Activated CD4-positive, alpha-beta memory T cell treated with anti-CD3 and anti-CD28 coated beads, Interleukin-2, amount 10 ng/mL, durations not matched to agents 7 days and 5 days (primary cell): Measurements from ENCODE around the gene EFCAB11. TPM values are rescaled to one million over a fixed set of nuclear protein-coding genes. Genes with fewer than 3 reads are reported as not detected.

ENCODE experiments used
- CTCF ChIA-PET: fragments of 350-600 bp; sonication (Branson Sonifier 250); formaldehyde crosslinking; loops from one replicate; lab custom pipeline; 2021; ENCODE audit warnings: antibody characterized with exemption, inconsistent platforms; lab: Charles Lee
- POLR2A ChIA-PET: fragments of 350-600 bp; sonication (Branson Sonifier 250); formaldehyde crosslinking; loops from one replicate; lab custom pipeline; 2021; ENCODE audit warnings: antibody characterized with exemption; lab: Charles Lee
- DNase-seq: peaks from one replicate; pipeline ENCODE4 v3.0.0-alpha.2; 2020
- H3K27ac Mint-ChIP-seq: one replicate; pipeline ENCODE4 v1.8.0; 2021; ENCODE audit warnings: mild to moderate bottlenecking, mixed read lengths
- H3K27me3 Mint-ChIP-seq: one replicate; pipeline ENCODE4 v1.8.0; 2021; ENCODE audit warnings: mixed read lengths
- H3K36me3 Mint-ChIP-seq: one replicate; pipeline ENCODE4 v1.8.0; 2021; ENCODE audit warnings: low read depth, mixed read lengths
- H3K4me1 Mint-ChIP-seq: one replicate; pipeline ENCODE4 v1.8.0; 2021; ENCODE audit warnings: mixed read lengths
- H3K4me3 Mint-ChIP-seq: one replicate; pipeline ENCODE4 v1.8.0; 2021; ENCODE audit warnings: mild to moderate bottlenecking, mixed read lengths
- H3K9me3 Mint-ChIP-seq: one replicate; pipeline ENCODE4 v1.8.0; 2021; ENCODE audit warnings: mixed read lengths
- total RNA-seq, 2 experiments: library from RNA; stranded (reverse); gene quantifications; one replicate each; pipeline ENCODE4 v1.2.3, GENCODE V29; 2021

EFCAB11 gene
- total RNA-seq, 2 experiments from 2014 or later, result 9.6 to 9.9 TPM

DNA sequence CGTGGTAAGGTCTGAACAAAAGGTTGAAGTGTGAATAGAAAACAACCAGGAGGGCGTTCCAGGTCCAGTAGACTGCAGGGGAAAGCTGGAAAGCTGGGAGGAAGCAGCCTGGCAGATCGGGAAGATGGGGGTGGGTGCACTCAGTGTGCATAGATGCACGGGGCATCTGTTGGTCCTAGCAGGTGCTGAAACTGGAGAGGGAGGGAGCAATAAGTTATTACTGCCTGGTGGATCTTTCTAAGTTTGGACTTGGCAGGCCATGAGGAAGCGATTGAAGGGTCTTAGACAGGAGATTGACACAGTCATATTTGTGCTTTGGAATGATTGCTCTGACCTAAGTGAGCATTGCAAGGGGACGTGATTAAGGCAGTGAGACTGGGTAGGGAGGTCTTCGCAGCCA lies 194.4 kb downstream of the EFCAB11 start:
- Mint-ChIP-seq H3K4me3 (no peak overlapping the region), H3K9me3 (peaks cover 8% of the 10 kb centered on the region), H3K36me3 (peaks cover 8% of the 10 kb centered on the region), H3K4me1 (peaks cover 4% of the 10 kb centered on the region), H3K27ac (no peak overlapping the region), H3K27me3 (no peaks in the 10 kb centered on the region)
- no peak for DNase-seq
- ChIA-PET CTCF (no interaction called here), POLR2A (no interaction called here)

DNA sequence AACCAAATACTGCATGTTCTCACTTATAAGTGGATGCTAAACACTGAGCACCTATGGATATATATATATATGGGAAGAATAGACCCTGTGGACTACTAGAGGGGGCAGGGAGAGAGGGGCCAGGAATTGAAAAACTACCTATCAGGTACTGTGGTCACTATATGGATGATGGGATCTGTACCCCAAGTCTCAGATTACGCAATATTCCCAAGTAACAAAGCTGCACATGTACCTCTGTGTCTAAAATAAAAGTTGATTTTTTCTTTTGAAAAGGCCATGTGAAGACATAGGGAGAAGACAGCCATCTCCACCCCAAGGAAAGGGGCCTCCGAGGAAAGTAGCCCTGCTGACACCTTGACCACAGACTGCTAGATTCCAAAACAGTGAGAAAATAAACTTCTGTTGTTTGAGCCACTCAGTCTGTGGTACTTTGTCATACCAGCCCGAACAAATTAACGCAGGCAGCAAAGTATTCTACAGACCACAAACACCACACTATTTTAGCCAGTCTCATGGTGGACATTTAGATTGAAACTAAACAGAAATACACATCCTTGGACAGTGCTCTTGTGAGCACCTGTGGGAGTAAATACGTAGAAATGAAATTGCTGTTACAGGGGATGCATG lies 197.1 kb downstream of the EFCAB11 start:
- Mint-ChIP-seq H3K27me3 (no peaks in the 10 kb centered on the region), H3K27ac (no peak overlapping the region), H3K9me3 (peaks cover 14% of the 10 kb centered on the region), H3K4me3 (no peak overlapping the region), H3K36me3 (peaks cover 15% of the 10 kb centered on the region), H3K4me1 (peaks cover 4% of the 10 kb centered on the region)
- DNase-seq, result no peak
- CTCF ChIA-PET, result no interaction called here
- POLR2A ChIA-PET, result no interaction called here

DNA sequence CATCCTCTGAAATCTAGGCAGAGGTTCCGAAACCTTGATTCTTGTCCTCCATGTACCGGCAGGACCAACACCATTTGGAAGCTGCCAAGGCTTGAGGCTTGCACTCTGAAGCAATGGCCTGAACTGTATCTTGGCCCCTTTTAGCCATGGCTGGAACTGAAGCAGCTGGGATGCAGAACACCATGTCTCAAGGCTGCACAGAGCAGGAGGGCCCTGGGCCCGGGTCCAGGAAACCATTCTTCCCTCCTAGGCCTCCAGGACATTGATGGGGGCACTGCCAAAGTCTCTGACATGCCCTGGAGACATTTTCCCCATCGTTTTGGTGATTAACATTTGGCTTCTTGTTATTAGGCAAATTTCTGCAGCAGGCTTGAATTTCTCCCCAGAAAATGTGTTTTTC lies 198.7 kb downstream of the EFCAB11 start:
- POLR2A ChIA-PET, result no interaction called here
- peaks cover 15% of the 10 kb centered on the region for H3K36me3 Mint-ChIP-seq
- H3K27me3 Mint-ChIP-seq, result no peaks in the 10 kb centered on the region
- H3K4me3 Mint-ChIP-seq, result no peak overlapping the region
- no peak for DNase-seq
- CTCF ChIA-PET, result no interaction called here
- H3K4me1 Mint-ChIP-seq, result peaks cover 14% of the 10 kb centered on the region
- H3K9me3 Mint-ChIP-seq, result peaks cover 16% of the 10 kb centered on the region
- no peak overlapping the region for H3K27ac Mint-ChIP-seq

DNA sequence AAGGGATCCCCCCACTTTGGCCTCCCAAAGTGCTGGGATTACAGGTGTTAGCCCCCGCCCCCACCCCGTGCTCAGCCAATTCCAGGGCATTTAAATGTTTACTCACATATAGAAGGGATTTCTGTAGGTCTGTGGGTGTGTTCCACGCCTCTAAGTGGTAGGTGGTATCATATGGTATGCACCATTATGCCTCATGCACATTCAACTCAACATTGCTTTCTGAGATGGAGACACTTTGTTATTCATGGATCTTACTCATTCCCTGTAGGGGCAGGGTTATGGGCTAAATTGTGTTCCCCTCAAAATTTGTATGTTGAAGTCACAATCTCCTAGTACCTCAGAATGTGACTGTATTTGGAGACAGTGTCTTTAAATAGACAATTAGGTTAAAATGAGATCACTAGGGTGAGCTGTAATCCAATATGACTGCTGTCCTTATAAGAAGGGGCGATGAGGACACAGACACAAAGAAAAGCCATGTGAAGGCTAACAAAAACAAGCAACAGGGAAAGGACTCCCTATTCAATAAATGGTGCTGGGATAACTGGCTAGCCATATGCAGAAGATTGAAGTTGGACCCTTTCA lies 200.6 kb downstream of the EFCAB11 start:
- Mint-ChIP-seq H3K9me3 (peaks cover 17% of the 10 kb centered on the region), H3K4me3 (no peak overlapping the region), H3K27ac (no peak overlapping the region), H3K36me3 (peaks cover 15% of the 10 kb centered on the region), H3K4me1 (peaks cover 27% of the 10 kb centered on the region), H3K27me3 (no peaks in the 10 kb centered on the region)
- ChIA-PET CTCF (no interaction called here), POLR2A (no interaction called here)
- no peak for DNase-seq

DNA sequence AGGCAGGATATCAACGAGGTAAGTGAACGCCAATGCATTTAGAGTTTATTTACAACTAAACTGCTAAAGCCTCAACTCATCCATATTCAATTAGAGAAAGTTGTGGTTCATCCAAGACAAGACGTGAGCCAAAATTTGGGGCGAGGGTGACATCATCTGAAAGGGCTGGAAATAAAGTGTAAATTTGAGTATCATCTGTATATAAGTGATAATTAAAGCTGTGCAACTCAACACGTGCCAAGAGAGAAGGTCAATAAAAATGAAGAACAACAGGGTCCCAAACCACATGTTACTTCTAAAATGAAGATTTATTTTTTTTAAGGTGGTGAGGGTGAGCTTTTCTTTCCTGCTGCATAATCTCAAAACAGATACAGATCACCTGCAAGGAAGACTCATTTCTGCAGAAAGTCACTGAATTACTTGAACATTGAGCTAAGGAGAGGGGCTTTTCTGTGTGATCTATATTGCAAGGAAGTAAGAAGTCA lies 203.6 kb downstream of the EFCAB11 start:
- no peak overlapping the region for H3K4me3 Mint-ChIP-seq
- peaks cover 8% of the 10 kb centered on the region for H3K36me3 Mint-ChIP-seq
- peaks cover 23% of the 10 kb centered on the region for H3K4me1 Mint-ChIP-seq
- POLR2A ChIA-PET, result interaction anchor here (0.8 to 1.6 kb wide), 5 partner anchors 10 to 132 kb away, joined by 3 to 4 read pairs (median 3); no protein-coding TSS in a partner anchor
- DNase-seq, result no peak
- CTCF ChIA-PET, result interaction anchor here (1.0 kb wide), 1 partner anchor 17 kb away, joined by 4 read pairs; no protein-coding TSS in a partner anchor
- H3K9me3 Mint-ChIP-seq, result peaks cover 24% of the 10 kb centered on the region
- no peaks in the 10 kb centered on the region for H3K27me3 Mint-ChIP-seq
- H3K27ac Mint-ChIP-seq, result no peak overlapping the region

DNA sequence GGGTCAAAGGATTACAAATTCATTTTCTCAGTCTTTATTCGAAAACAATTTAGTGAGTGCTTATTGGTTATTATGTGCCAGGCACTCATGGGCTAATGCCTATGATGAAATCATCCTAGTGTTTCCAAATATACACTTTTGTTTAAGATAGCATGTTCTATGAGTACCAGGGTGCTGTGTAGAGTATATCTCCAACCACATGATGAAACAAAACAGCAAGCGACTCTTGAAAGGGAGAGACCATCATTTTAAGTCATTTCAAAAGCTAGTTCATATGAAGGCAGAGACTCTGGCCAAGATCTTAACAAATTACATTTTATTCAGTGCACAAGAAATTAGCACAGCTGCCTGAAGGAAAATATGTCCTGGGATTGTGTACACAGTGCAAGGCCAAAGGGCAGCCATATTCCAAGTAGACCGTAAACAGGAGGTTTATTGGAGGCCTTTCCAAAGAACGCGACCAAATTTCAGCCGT lies 204.2 kb downstream of the EFCAB11 start:
- ChIA-PET CTCF (no interaction called here), POLR2A (interaction anchor here (0.6 to 1.6 kb wide), 4 partner anchors 11 to 1799 kb away, joined by 3 to 4 read pairs (median 4); no protein-coding TSS in a partner anchor)
- H3K4me1 Mint-ChIP-seq, result peaks cover 23% of the 10 kb centered on the region
- no peak overlapping the region for H3K27ac Mint-ChIP-seq
- no peak overlapping the region for H3K4me3 Mint-ChIP-seq
- H3K9me3 Mint-ChIP-seq, result peaks cover 24% of the 10 kb centered on the region
- no peak for DNase-seq
- H3K27me3 Mint-ChIP-seq, result no peaks in the 10 kb centered on the region
- H3K36me3 Mint-ChIP-seq, result peaks cover 8% of the 10 kb centered on the region

DNA sequence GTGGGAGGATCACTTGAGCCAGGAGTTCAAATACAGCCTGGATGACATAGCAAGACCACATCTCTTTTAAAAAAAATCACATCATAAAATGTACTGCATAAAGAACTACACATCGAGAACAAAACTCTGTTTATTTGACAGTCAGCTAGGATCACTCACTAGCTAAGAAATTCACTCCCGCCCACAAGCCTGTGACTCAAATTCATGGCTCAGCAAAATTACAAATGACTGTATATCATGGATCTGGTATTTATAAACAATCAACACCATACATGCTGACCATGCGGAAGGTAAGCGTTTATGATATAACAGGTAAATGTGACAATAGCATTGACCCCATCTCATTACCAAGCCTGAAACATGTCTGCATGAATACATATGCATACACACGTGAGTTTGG lies 206.5 kb downstream of the EFCAB11 start:
- POLR2A ChIA-PET, result interaction anchor here (1.1 kb wide), 1 partner anchor 27 kb away, joined by 3 read pairs; no protein-coding TSS in a partner anchor
- CTCF ChIA-PET, result no interaction called here
- H3K4me1 Mint-ChIP-seq, result peaks cover 25% of the 10 kb centered on the region

DNA sequence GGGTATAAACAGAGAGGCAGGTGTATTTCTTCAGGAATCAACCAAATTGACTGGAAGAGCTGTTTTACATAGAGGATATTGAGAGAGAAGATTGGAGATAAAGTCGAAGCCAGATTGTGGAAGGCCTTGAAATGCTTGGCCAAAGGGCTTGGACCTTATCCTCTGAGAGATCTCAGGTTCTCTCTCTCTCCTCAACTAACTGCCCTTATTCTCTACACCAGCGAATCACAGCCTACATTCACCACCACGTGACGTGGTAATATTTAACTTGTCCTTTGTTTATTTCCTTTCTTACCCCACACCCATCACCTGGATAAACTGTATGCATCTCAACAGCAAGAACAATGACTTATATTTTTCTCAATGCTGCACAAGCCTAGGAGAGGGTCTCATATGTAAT lies 207.4 kb downstream of the EFCAB11 start:
- no peak overlapping the region for H3K4me3 Mint-ChIP-seq

More for the DNA sequence above, 206.5 kb downstream of the EFCAB11 start:
- Mint-ChIP-seq H3K27ac (no peak overlapping the region), H3K27me3 (no peaks in the 10 kb centered on the region), H3K36me3 (no peaks in the 10 kb centered on the region), H3K4me3 (no peak overlapping the region), H3K9me3 (peaks cover 27% of the 10 kb centered on the region)
- no peak for DNase-seq

DNA sequence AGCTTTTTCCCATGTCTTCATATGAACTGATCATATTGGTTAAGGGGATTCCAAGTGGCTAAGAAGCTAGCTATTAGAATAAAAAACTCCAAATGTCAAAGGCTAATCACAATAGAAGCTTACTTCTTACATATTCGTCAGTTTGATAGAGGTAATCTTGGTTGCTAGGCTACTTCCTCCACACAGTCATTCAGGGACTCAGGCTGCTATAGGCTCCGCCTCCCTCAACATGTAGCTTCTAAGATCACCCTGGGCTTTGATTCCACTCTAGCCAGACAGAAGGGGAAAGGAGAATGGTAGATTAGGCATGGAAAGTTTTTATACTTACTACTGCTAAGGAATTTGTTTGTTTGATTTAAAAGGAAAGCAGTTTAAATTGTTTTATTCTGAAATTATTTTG lies 207.9 kb downstream of the EFCAB11 start:
- Mint-ChIP-seq H3K4me3 (no peak overlapping the region), H3K9me3 (peaks cover 30% of the 10 kb centered on the region), H3K36me3 (no peaks in the 10 kb centered on the region), H3K27ac (no peak overlapping the region), H3K4me1 (peaks cover 24% of the 10 kb centered on the region), H3K27me3 (no peaks in the 10 kb centered on the region)
- POLR2A ChIA-PET, result interaction anchor here (1.8 kb wide), 1 partner anchor 26 kb away, joined by 8 read pairs; no protein-coding TSS in a partner anchor
- no peak for DNase-seq
- CTCF ChIA-PET, result no interaction called here

More for the DNA sequence above, 207.4 kb downstream of the EFCAB11 start:
- no peaks in the 10 kb centered on the region for H3K27me3 Mint-ChIP-seq
- CTCF ChIA-PET, result no interaction called here
- DNase-seq, result no peak
- POLR2A ChIA-PET, result interaction anchor here (1.1 to 1.8 kb wide), 2 partner anchors 26 kb away, joined by 3 to 8 read pairs; no protein-coding TSS in a partner anchor
- H3K9me3 Mint-ChIP-seq, result peaks cover 28% of the 10 kb centered on the region
- no peak overlapping the region for H3K27ac Mint-ChIP-seq
- H3K36me3 Mint-ChIP-seq, result no peaks in the 10 kb centered on the region
- H3K4me1 Mint-ChIP-seq, result peaks cover 25% of the 10 kb centered on the region

DNA sequence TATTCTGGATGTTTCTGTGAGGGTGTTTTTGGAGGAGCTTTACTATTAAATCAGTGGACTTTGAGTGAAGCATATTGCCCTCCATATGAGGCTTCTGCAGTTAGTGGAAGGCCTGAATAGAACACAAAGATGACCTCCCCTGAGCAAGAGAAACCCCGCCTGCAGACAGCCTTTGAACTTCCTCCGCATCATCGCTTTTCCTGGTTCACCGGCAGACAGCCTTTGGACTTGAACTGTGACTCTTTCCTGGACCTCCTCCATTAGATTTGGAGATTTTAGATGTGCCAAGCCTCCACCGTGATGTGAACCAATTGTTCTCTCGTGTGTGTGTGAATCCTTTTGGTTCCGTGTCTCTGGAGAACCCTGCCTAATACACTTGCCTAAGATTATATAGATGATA lies 208.4 kb downstream of the EFCAB11 start:
- no peak overlapping the region for H3K27ac Mint-ChIP-seq
- peaks cover 32% of the 10 kb centered on the region for H3K9me3 Mint-ChIP-seq
- no peak overlapping the region for H3K4me3 Mint-ChIP-seq
- POLR2A ChIA-PET, result interaction anchor here (1.8 kb wide), 1 partner anchor 25 kb away, joined by 8 read pairs; no protein-coding TSS in a partner anchor
- CTCF ChIA-PET, result no interaction called here
- no peaks in the 10 kb centered on the region for H3K36me3 Mint-ChIP-seq
- peaks cover 19% of the 10 kb centered on the region for H3K4me1 Mint-ChIP-seq
- DNase-seq, result no peak
- H3K27me3 Mint-ChIP-seq, result no peaks in the 10 kb centered on the region

Other genes with a start within 250 kb of the EFCAB11 start
- 10 to 100 TPM; 78.0 to 82.1 TPM for gene TDP1, start 1.2 kb upstream of the EFCAB11 start, total RNA-seq
- gene KCNK13, start 107.3 kb upstream of the EFCAB11 start, total RNA-seq, result under 1 TPM; 0.18 to 0.28 TPM